Measurements from ENCODE around the gene PRMT7.

Gene PRMT7

DNA sequence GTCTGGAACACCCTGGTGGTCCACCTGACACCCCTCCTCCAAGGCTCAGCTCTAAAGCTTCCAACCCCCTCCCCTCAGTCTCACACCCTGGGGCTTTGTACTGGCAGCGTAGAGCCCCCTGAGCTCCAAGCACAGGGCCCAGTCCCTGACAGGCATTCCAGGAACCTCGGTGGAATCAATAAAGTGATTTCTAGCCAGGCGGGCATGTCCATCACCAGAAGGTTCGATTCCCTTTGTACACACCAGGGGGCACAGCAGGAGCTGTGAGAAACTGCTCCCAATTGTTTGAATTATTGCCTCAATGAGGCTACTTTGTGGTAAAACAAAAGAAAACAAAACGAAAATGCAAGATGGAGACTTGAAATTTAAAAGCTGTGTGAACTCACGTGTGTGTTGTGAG lies 85.7 kb downstream of the PRMT7 start:
- peak; percentile 81 for DNase-seq (ENCODE audit: low spot score)

DNA sequence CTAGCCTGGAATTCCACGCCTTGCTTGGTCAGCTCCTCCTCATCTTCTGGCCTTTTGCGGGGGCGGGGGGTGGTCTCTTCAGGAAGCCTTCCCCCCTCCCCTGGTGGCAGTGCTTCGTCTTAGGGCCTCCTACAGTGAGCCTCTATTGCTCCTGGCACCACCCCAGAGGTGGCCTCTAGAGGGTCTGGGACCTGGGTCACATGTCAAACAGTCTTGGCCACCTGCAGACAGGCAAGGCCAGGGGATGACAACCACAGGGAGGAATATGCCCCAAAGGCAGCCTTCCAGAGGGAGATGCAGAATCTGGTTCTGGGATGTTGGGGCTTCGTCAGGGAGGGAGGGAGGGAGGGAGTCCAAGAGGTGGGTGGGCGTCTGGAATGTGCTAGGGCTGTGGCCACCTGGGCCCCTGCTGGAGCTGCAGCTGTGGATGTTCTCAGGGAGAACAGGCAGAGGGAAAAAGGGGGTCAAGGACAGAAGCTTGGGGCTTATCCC lies 86.9 kb downstream of the PRMT7 start:
- no peak for DNase-seq (ENCODE audit: low spot score)

DNA sequence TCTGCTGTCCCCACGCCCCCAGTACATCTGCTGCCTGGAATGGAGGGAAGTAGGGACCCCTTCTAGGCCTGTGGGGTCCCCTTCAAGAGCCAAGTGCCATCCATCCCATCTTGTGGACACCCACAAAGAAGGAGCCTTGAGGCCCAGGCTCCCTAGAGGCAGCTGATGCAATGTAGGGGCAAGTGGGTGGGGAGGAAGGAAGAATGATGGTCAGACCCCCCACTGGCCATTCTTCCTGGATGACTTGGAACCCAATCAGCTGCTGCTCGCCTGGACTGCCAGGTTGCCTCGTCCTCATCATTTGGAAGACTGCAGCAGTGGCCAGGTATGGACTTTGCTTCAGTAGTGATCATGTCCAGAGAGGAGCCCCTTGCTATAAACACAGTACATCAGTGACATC lies 88.6 kb downstream of the PRMT7 start:
- DNase-seq (ENCODE audit: low spot score) = no peak

DNA sequence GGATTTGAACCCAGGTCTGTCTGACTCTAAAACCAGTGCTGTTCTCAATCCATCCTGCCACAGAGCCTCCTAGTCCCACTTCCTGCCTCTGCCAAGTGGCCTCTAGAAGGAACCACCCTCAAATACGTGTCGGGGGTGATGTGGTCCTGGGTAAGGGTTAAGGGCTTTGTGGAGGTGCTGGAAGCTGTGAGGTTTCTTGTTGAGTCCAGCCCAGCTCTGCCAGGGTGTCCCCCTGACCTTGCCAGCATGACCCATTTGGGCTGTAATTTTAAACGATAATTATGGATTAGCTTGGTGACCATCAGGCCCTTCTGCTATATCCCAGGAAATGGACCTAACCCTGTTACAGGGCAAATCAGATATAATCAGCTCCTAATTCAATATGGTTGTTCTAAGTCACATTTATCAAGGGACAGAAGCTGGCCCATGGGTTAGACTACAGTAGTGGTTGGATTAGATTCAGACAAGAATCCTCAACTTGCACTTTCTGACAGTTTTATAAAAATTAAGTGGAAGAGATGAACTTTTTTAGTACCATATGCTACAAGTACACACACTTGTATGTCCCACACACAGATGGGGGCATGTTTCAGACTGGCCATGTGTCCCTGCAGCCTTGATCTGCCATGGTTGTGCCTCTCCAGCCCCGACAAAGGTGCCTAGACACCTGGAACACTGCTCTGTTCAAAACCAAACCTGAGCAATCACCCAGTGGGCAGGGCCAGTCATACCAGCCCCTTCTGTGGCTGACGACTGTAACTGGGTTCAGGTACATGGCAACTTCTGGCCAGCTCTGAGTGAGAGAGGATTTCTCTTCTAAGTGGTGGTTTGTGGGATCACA lies 89.5 kb downstream of the PRMT7 start:
- DNase-seq (ENCODE audit: low spot score) = no peak

DNA sequence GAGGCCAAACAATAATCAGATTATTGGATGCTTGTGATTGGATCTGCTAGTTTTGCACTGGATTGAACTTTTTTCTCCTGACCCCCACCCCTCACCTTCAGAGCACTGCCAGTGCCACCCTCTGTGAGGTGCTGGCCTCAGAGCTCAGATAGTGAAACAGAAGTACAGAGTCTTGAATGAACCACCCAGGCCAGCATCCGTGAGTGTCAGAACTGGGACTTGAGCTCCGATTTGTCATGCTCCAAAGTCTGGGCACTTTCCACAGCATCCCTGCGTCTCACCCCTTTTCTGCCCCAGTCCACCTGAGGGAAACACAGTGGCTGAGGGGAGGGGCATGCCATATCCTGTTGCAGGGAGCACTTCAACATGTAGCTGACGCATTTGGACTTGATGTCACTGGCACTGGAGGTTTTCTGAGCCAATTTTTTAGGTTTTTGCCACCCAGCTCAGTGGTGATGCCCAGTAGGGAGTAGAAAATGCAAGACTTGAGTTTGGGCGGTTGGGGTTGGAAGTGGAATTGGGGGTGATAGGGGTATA lies 90.2 kb downstream of the PRMT7 start:
- DNase-seq (ENCODE audit: low spot score) = no peak

DNA sequence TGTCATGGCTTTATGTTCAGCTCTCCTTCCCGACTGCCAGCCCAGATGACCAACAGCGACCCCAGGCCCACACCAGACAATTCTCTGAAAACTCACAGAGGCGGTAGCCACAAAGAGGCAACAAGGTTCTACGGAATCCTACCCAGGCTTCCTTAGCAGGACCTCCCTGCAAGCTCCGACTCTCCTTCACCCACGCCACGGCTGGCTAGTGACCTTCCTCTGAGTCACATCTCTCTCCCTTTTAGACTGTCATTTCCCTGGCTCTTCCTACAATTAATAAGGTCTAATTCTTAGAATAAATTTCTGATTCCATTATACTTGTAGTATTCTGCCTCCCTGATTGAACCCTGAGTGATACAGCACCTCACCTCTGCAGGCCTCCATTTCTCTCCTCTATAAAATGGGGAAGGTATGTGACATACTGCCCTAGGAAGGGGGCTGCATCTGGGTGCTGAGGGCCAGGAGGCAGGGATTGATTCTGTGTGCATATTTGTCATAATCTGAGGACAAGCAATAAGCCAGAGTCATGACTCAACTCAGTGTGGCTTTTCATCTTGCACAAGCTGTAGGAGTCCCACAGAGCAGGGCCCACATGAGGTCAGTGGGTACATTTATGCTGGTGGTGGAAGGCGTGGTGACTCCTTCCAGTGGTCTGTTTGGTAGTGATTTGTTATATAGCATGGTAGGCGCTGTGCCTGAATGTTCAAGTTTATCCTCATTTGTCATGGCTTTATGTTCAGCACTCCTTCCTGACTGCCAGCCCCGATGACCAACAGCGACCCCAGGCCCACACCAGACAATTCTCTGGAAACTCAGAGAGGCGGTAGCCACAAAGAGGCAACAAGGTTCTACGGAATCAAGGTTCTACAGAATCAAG lies 91.3 kb downstream of the PRMT7 start:
- DNase-seq (ENCODE audit: low spot score) = peak; percentile 73

DNA sequence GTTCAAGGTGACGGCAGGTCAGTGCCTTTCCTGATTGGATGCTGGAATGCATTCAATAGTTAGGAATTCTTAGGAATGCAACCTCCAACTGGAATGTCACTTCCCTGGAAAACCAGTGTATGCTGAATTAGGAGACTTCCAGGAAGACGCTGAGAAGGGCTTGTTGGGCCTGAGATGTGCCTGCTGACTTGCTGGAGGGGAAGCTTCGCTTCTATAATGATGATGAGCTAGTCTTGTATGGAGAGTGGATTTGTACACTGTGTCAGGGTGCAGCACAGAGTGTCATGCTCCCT lies 91.9 kb downstream of the PRMT7 start:
- DNase-seq (ENCODE audit: low spot score) = no peak

DNA sequence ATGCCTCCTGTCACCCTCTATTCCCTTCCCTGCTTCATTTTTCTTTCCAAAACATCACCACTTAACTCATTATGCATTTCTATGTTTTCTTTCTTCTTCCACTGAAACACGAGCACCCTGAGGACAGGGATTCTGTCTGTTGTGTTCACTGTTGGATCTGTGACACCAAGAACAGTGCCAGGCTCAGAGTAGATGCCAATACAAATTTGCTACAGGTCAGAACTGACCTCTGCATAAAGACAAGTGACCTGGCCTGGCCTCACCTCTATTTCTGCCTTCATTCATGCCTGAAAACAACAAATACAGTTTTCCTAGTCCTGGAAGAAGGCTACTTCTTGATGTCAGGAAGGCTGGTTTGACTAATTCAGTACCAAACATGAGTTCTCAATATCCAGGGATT lies 92.4 kb downstream of the PRMT7 start:
- DNase-seq (ENCODE audit: low spot score) = no peak

DNA sequence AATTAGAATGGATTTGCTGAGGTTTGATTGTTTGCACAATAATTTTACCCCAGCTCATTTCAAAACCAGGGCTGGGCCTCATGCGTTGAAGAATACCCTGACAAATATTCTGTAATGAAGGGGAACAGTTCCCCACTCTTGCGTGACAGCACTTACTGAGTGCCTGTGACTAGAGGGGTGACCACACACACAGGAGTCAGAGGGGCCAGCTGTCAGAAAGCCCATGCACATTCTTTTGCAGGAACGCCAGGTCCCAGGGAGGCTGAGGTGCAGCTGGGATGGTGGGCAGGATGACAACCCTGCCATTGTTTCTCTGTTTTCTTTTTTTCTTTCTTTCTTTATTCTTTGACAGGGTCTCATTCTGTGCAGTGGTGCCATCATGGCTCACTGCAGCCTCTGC lies 92.9 kb downstream of the PRMT7 start:
- no peak for DNase-seq (ENCODE audit: low spot score)

DNA sequence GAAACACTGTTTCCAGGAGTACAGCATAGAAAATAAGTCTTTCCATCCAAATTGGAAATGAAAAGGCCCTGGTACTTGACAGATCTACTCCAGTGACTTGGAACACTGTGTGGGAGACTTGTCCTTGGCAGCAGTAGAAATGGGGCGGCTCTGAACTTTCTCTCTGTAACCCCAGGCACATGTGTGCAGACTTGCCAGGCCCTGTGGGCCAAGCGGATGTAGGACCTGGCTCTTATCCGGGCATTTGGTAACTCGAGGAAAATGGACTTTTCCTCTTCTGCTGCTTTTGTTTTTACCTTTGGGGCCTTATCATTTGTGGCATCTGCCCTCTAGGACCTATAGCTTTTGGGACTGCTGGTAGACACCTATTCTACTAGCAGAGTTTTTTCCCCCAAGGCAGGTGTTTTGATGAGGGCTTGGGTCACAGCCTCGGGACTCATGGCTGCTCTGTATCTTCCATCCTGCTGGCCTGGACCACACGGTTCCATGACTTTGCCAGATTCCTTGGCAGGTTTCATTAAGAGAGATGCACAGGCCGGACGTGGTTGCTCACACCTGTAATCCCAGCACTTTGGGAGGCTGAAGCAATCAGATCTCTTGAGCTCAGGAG lies 94.0 kb downstream of the PRMT7 start:
- DNase-seq (ENCODE audit: low spot score) = no peak

DNA sequence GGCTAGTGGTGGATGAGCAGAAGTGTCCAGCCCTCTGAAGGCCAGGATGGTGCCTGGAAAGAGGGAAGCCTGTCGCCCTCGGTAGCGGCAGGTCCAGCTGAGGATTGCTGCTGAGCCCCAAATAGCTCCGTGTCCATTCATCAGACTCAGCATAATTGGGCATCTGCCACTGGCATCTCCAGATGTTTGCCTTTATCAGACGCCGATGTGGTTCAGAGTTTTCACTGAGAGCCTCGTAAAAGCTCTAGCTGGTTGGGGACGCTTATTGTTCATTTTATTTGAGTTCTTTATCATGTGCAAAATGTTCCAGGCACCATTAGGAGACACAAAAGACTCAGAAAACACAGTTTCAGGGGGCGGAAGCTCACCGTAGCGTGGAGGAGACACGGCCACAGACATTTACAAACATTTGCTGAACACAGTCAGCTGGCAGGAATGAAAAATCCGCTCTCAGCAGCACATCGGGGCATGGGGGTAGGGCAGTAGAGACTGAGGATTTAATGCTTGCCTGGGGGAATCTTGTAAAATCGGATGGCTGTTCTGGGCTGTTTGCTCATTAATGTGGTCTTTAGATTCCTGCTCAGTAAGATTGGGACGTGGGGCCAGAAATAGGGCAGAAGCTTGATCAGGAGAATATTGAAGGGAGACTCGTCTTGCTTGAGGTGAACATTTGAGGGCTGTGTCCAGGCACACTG lies 95.8 kb downstream of the PRMT7 start:
- DNase-seq (ENCODE audit: low spot score) = peak; percentile 74

Measured in GM03348 (cell line).